Choroid plexus epithelial cell (primary cell): ENCODE measurements around the gene SEZ6.

ENCODE experiments used
- DNase-seq: peaks from one replicate; pipeline ENCODE4 v3.0.0-alpha.2; 2010; ENCODE audit warnings: low read depth
- H3K4me3 ChIP-seq: 2 replicates; pipeline ENCODE4 v1.5.1; 2011; ENCODE audit warnings: low read depth, mild to moderate bottlenecking, control low read depth, low read length, moderate library complexity
- CTCF ChIP-seq: conservative IDR thresholded peaks from 2 replicates; pipeline ENCODE4 v1.5.1; 2011; ENCODE audit warnings: low read depth, mild to moderate bottlenecking, control low read depth, inconsistent platforms, low read length, moderate library complexity

Gene SEZ6

GRCh38 chr17:28992625-28993600 lies 12.9 kb downstream of the SEZ6 start:
- H3K4me3 ChIP-seq, result no peak overlapping the region
- no peak for TF ChIP-seq CTCF
- DNase-seq, result no peak

GRCh38 chr17:28992185-28992584 lies 13.6 kb downstream of the SEZ6 start:
- no peak for TF ChIP-seq CTCF
- no peak overlapping the region for H3K4me3 ChIP-seq
- no peak for DNase-seq

GRCh38 chr17:28991779-28992178 lies 14.1 kb downstream of the SEZ6 start:
- DNase-seq, result no peak
- no peak for TF ChIP-seq CTCF
- no peak overlapping the region for H3K4me3 ChIP-seq

- no peak for DNase-seq
Observed at GRCh38 chr17:28989028-28989427, 16.8 kb downstream of the SEZ6 start.

GRCh38 chr17:28988475-28988874 lies 17.4 kb downstream of the SEZ6 start:
- no peak for TF ChIP-seq CTCF
- DNase-seq, result no peak
- H3K4me3 ChIP-seq, result no peak overlapping the region

More at GRCh38 chr17:28989028-28989427, 16.8 kb downstream of the SEZ6 start:
- no peak for TF ChIP-seq CTCF
- no peak overlapping the region for H3K4me3 ChIP-seq

GRCh38 chr17:28986714-28987655 lies 18.8 kb downstream of the SEZ6 start:
- no peak overlapping the region for H3K4me3 ChIP-seq
- no peak for DNase-seq
- no peak for TF ChIP-seq CTCF
